Activated T-helper 2 cell treated with anti-CD3 and anti-CD28 coated beads, Interferon-gamma antibody, Interleukin-2, Interleukin-4, amounts not matched to agents 10 μg/mL and 5 μg/mL and 100 μg/mL, durations not matched to agents 14 hours and 24 hours and 36 hours (primary cell): ENCODE measurements around the gene TOR1AIP2. TPM values are rescaled to one million over a fixed set of nuclear protein-coding genes. Genes with fewer than 3 reads are reported as not detected.

Source experiments
- DNase-seq: peaks from one replicate; pipeline ENCODE4 v3.0.0; 2021; ENCODE audit warnings: low spot score
- H3K27ac Mint-ChIP-seq: one replicate; pipeline ENCODE4 v1.8.0; 2021; ENCODE audit warnings: mixed read lengths
- H3K27me3 Mint-ChIP-seq: one replicate; pipeline ENCODE4 v1.8.0; 2021; ENCODE audit warnings: low read depth, mixed read lengths
- H3K36me3 Mint-ChIP-seq: one replicate; pipeline ENCODE4 v1.8.0; 2021; ENCODE audit warnings: low read depth, mixed read lengths
- H3K4me1 Mint-ChIP-seq: one replicate; pipeline ENCODE4 v1.8.0; 2021; ENCODE audit warnings: low read depth, mixed read lengths
- H3K4me3 Mint-ChIP-seq: one replicate; pipeline ENCODE4 v1.8.0; 2021; ENCODE audit warnings: low read depth, mild to moderate bottlenecking, moderate library complexity, mixed read lengths
- H3K9me3 Mint-ChIP-seq: one replicate; pipeline ENCODE4 v1.8.0; 2021; ENCODE audit warnings: mixed read lengths
- intact Hi-C: fragments of 100-400 bp; cut with micrococcal nuclease; formaldehyde crosslinking; loops from one replicate; pipeline ENCODE4 v1.15.1; 2023
- total RNA-seq: library from RNA; stranded (reverse); gene quantifications from 2 replicates; pipeline ENCODE4 v1.2.3, GENCODE V29; 2022

Gene TOR1AIP2
- 55.6 and 55.7 TPM in 2 replicates for total RNA-seq

- Mint-ChIP-seq H3K9me3 (no peaks in the 10 kb centered on the region), H3K27me3 (no peaks in the 10 kb centered on the region), H3K27ac (peak within 1 kb of the TSS; percentile 85), H3K36me3 (peaks cover 35% of the 10 kb centered on the region), H3K4me3 (peak within 1 kb of the TSS; percentile 88), H3K4me1 (peaks cover 44% of the 10 kb centered on the region)
- intact Hi-C loops, result no loop called here
- peak; percentile 84 for DNase-seq
Measured at GRCh38 chr1:179877586-179878265, at the start of gene TOR1AIP2. TSS of gene TOR1AIP2 (minus strand) at chr1:179877803. CDS start at chr1:179852665, 25,138 bp downstream.

GRCh38 chr1:179926850-179927205 is 49.2 kb upstream of the TOR1AIP2 start:
- Mint-ChIP-seq H3K36me3 (peaks cover 10% of the 10 kb centered on the region), H3K4me3 (no peak overlapping the region), H3K4me1 (no peaks in the 10 kb centered on the region), H3K27ac (no peak overlapping the region), H3K27me3 (peaks cover 10% of the 10 kb centered on the region), H3K9me3 (no peaks in the 10 kb centered on the region)
- intact Hi-C loops, result no loop called here
- DNase-seq, result no peak

- no peak overlapping the region for H3K27ac Mint-ChIP-seq
- intact Hi-C loops, result no loop called here
- H3K4me1 Mint-ChIP-seq, result no peaks in the 10 kb centered on the region
- H3K27me3 Mint-ChIP-seq, result peaks cover 8% of the 10 kb centered on the region
- H3K9me3 Mint-ChIP-seq, result no peaks in the 10 kb centered on the region
- H3K4me3 Mint-ChIP-seq, result no peak overlapping the region
- H3K36me3 Mint-ChIP-seq, result peaks cover 14% of the 10 kb centered on the region
- DNase-seq, result no peak
Measured at GRCh38 chr1:179925922-179926849, 48.6 kb upstream of the TOR1AIP2 start.

GRCh38 chr1:179925302-179925701 is 47.7 kb upstream of the TOR1AIP2 start:
- peaks cover 16% of the 10 kb centered on the region for H3K36me3 Mint-ChIP-seq
- no peaks in the 10 kb centered on the region for H3K9me3 Mint-ChIP-seq
- intact Hi-C loops, result no loop called here
- H3K4me3 Mint-ChIP-seq, result no peak overlapping the region
- H3K27me3 Mint-ChIP-seq, result peaks cover 3% of the 10 kb centered on the region
- no peak for DNase-seq
- no peak overlapping the region for H3K27ac Mint-ChIP-seq
- no peaks in the 10 kb centered on the region for H3K4me1 Mint-ChIP-seq

GRCh38 chr1:179924268-179924667 is 46.7 kb upstream of the TOR1AIP2 start:
- no peaks in the 10 kb centered on the region for H3K9me3 Mint-ChIP-seq
- H3K4me3 Mint-ChIP-seq, result no peak overlapping the region
- peaks cover 23% of the 10 kb centered on the region for H3K36me3 Mint-ChIP-seq
- no peaks in the 10 kb centered on the region for H3K4me1 Mint-ChIP-seq
- intact Hi-C loops, result no loop called here
- H3K27ac Mint-ChIP-seq, result no peak overlapping the region
- DNase-seq, result no peak
- no peaks in the 10 kb centered on the region for H3K27me3 Mint-ChIP-seq

GRCh38 chr1:179923029-179923428 is 45.4 kb upstream of the TOR1AIP2 start:
- Mint-ChIP-seq H3K9me3 (no peaks in the 10 kb centered on the region), H3K4me3 (no peak overlapping the region), H3K27ac (no peak overlapping the region), H3K27me3 (no peaks in the 10 kb centered on the region), H3K4me1 (no peaks in the 10 kb centered on the region), H3K36me3 (peaks cover 34% of the 10 kb centered on the region)
- no peak for DNase-seq
- intact Hi-C loops, result no loop called here

GRCh38 chr1:179921981-179922872 is 44.6 kb upstream of the TOR1AIP2 start:
- DNase-seq, result no peak
- Mint-ChIP-seq H3K4me3 (no peak overlapping the region), H3K27me3 (no peaks in the 10 kb centered on the region), H3K27ac (no peak overlapping the region), H3K9me3 (no peaks in the 10 kb centered on the region), H3K4me1 (no peaks in the 10 kb centered on the region), H3K36me3 (peaks cover 42% of the 10 kb centered on the region)
- intact Hi-C loops, result no loop called here

- Mint-ChIP-seq H3K4me3 (no peak overlapping the region), H3K4me1 (no peaks in the 10 kb centered on the region), H3K36me3 (peaks cover 43% of the 10 kb centered on the region), H3K9me3 (no peaks in the 10 kb centered on the region), H3K27me3 (no peaks in the 10 kb centered on the region), H3K27ac (no peak overlapping the region)
- DNase-seq, result no peak
- intact Hi-C loops, result no loop called here
Measured at GRCh38 chr1:179921472-179921871, 43.9 kb upstream of the TOR1AIP2 start.

- Mint-ChIP-seq H3K27ac (no peak overlapping the region), H3K36me3 (peaks cover 57% of the 10 kb centered on the region)
Measured at GRCh38 chr1:179917601-179918429, 40.2 kb upstream of the TOR1AIP2 start.

GRCh38 chr1:179911812-179912211 is 34.2 kb upstream of the TOR1AIP2 start:
- Mint-ChIP-seq H3K4me3 (no peak overlapping the region), H3K4me1 (peaks cover 8% of the 10 kb centered on the region), H3K27ac (no peak overlapping the region), H3K36me3 (peaks cover 60% of the 10 kb centered on the region), H3K9me3 (no peaks in the 10 kb centered on the region), H3K27me3 (no peaks in the 10 kb centered on the region)
- intact Hi-C loops, result no loop called here
- no peak for DNase-seq

More at GRCh38 chr1:179917601-179918429, 40.2 kb upstream of the TOR1AIP2 start:
- Mint-ChIP-seq H3K4me1 (no peaks in the 10 kb centered on the region), H3K4me3 (no peak overlapping the region), H3K27me3 (no peaks in the 10 kb centered on the region), H3K9me3 (no peaks in the 10 kb centered on the region)
- intact Hi-C loops, result no loop called here
- no peak for DNase-seq

GRCh38 chr1:179910934-179911333 is 33.3 kb upstream of the TOR1AIP2 start:
- Mint-ChIP-seq H3K4me1 (peaks cover 8% of the 10 kb centered on the region), H3K27ac (no peak overlapping the region), H3K36me3 (peaks cover 61% of the 10 kb centered on the region), H3K9me3 (no peaks in the 10 kb centered on the region), H3K27me3 (no peaks in the 10 kb centered on the region), H3K4me3 (no peak overlapping the region)
- no peak for DNase-seq
- intact Hi-C loops, result no loop called here

GRCh38 chr1:179889589-179889988 is 12.0 kb upstream of the TOR1AIP2 start:
- Mint-ChIP-seq H3K27me3 (no peaks in the 10 kb centered on the region), H3K4me3 (no peak overlapping the region), H3K27ac (no peak overlapping the region), H3K9me3 (no peaks in the 10 kb centered on the region), H3K36me3 (peaks cover 53% of the 10 kb centered on the region), H3K4me1 (peaks cover 18% of the 10 kb centered on the region)
- no peak for DNase-seq
- intact Hi-C loops, result loop anchor here (10.0 kb wide), 1 partner anchor 605 kb away; no protein-coding TSS in a partner anchor
